T1000 (cell line): ENCODE data around the gene FYCO1.
"Not testable (repeated sequence)": the region's sequence is repeated elsewhere in the genome, so short reads cannot be mapped to it uniquely, and the experiment has no call there.

ENCODE experiments used
- DNase-seq: peaks from one replicate; lab custom pipeline; 2025; ENCODE audit warnings: mixed read lengths; lab: John Stamatoyannopoulos, UW

FYCO1 gene

DNA sequence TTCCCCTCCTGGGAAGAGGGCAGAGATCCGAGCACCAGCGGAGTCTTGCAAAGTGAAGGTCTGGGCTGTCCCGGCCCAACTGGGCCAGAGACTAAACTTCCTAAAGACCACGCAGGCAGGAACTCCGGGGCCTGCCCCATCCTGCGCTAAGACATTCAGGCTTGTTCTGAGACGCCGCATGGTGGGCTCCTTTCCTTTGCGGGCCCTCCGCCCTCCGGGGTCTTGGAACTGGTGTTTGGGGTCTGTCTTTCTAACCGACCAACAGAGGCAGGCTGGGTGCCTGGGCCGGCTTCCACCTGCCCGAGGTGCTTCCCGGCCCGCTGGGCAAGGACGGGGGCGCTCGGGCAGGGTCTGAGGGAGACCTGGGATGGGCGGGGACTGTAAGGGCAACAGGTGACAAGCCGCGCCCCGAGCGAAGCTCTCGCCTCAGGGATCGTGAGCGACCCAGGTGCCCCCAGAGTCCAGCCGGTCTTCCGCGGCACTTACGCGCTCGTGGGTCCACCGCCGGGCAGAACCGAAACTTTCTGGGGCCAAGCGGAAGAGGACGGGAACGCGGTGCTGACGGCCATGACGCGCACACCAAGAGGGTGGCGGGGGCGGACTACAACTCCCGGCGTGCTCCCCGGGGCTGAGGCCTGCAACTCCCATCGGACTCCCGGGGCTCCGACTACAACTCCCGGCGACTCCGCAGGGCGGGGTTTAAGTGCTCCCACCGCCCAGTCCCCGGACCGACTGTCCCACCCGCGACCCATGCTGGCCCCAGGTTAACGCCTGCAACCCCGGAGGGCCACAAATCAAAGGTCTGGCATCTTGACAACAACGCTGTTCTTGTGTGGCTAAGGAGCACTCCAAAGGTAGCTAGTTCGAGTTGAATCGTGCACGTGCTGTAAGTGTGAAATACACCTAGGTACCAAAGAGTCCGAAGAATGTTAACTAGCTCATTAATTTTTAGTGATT, at the start of gene FYCO1:
Gene FYCO1 (minus strand): TSS at position 589 of the 957 bp plus-strand sequence. CDS start 10,914 bp downstream, outside the sequence.
- peak; percentile 80 for DNase-seq

GRCh38 chr3:46038916-46039315, 43.3 kb upstream of the FYCO1 start:
- DNase-seq = no peak

- not testable (repeated sequence) for DNase-seq
Measured at GRCh38 chr3:46038071-46038470, 42.4 kb upstream of the FYCO1 start.

DNA sequence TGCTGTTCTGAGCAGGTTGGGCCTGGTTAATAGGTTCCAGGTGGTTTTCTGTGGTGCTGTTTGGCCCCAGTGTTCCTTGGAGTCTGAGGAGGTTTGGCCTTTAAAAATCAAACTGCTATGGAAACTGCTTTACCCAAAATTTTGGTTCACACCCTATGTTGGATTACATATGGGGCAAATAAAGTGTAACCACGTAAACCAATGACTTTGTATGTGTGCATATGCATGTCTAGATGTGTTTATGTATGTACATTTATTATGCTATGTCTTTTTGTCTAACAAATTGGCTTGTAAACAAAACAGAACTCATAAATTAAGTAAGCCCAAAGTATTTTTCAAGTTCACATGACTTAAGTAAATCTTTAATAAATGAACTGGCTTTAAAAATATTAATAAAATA, 40.6 kb upstream of the FYCO1 start:
- DNase-seq = no peak

DNA sequence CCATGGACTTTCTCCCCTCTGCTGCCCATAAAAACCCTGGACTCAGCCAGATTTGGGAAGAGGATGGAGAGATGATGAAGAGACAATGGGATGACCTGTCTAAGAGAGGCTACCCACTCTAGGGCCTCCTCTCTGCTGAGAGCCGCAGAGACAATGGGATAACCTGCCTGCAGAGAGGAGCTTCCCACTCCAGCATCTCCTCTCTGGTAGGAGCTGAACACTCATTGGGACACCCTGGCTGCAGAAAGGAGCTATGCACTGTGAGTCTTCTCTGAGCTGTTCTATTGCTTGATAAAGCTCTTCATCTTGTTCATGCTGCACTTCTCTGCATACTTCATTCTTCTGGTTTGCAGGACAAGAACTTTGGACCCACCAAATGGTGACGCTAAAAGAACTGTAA, 36.1 kb upstream of the FYCO1 start:
- no peak for DNase-seq

GRCh38 chr3:46031269-46031668, 35.6 kb upstream of the FYCO1 start:
- DNase-seq = no peak

- DNase-seq = no peak
Measured at GRCh38 chr3:46030626-46031025, 35.0 kb upstream of the FYCO1 start.

GRCh38 chr3:46029953-46030543, 34.4 kb upstream of the FYCO1 start:
- DNase-seq = no peak

- no peak for DNase-seq
Measured at GRCh38 chr3:46027736-46028397, 32.2 kb upstream of the FYCO1 start.

- no peak for DNase-seq
Measured at GRCh38 chr3:46027021-46027705, 31.5 kb upstream of the FYCO1 start, which contains the start of gene XCR1. Gene XCR1 (minus strand): TSS chr3:46027483. CDS start chr3:46021947, 5,536 bp downstream.

DNA sequence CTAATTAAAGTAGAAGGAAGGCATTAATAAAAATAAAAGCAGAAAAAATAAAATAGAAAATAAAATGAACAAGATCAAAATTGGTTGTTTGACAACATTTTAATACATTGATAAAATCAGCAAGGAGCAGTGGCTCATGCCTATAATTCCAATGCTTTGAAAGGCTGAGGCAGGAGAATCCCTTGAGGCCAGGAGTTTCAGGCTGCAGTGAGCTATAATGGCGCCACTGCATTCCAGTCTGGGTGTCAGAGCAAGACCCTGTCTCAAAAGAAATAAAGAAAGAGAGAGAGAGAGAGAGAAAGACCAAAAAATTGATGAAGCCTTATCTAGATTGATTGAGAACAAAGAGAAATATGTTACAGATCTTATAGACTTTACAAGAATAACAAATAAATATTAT, 29.5 kb upstream of the FYCO1 start:
- no peak for DNase-seq

DNA sequence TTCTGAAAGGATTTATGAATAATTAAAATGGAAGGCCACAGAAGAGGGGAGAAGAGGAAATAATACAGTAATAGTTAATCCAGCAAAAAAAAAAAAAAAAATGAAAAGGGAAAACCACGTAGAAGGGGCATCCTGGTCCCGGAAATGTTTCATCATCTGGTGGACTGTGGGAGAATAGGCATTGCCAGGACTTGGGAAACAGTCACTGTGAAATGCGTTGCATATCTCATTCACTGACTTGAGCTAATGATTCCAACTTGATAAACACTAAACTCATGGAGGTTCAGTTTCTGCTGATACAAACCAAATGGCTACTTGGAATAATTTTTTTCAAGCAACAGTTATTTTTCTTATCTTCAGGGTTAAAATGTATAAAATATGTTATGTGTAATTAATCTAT, 28.5 kb upstream of the FYCO1 start:
- no peak for DNase-seq

DNA sequence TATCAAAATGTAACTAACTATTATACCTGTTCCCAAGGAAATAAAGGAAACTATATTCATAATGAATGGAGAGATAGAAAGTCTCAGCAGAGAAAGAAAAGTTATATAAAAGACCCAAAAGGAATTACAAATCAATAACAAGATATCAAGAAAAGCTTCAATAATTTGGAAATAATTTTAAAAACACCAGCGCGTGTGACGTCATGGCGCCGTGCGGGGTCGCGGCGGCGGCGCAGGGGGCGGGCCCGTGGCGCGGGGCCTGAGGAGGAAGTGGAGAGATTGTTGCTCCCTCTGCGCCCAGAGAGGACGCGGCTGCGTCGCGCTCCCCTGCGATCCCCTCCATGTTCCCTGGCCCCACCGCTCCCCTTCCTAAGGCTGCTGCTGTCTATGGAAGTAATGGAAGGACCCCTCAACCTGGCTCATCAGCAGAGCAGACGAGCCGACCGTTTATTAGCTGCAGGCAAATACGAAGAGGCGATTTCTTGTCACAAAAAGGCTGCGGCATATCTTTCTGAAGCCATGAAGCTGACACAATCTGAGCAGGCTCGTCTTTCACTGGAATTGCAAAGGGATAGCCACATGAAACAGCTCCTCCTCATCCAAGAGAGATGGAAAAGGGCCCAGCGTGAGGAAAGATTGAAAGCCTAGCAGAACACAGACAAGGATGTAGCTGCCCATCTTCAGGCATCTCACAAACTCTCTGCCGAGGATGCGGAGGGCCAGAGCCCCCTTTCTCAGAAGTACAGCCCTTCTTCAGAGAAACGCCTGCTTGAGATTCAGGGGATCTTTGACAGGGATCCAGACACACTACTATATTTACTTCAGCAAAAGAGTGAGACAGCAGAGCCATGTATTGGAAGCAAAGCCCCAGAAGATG, 27.5 kb upstream of the FYCO1 start:
- DNase-seq = no peak

- no peak for DNase-seq
Measured at GRCh38 chr3:46021516-46021915, 25.9 kb upstream of the FYCO1 start.

- DNase-seq = no peak
Measured at GRCh38 chr3:46020766-46021510, 25.3 kb upstream of the FYCO1 start.

DNA sequence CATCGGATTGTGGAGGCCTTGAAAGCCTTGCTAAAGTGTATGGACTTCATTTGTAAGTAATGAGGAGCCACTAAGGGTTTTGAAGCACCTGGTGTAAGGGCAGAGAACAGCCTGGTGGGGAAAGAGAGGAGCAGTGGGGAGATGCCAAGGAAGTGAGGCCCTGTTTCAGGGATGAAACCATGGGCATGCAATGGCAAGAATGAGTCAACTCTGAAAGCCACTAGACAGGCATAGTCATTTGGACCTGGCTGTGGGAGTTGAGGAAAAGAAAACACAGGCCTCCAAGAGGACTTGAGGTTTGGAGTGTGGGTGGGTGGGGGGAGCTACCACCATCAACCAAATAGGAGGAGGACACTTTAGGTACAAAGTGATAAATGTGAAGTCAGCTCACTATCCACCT, 24.1 kb upstream of the FYCO1 start:
- DNase-seq = no peak

DNA sequence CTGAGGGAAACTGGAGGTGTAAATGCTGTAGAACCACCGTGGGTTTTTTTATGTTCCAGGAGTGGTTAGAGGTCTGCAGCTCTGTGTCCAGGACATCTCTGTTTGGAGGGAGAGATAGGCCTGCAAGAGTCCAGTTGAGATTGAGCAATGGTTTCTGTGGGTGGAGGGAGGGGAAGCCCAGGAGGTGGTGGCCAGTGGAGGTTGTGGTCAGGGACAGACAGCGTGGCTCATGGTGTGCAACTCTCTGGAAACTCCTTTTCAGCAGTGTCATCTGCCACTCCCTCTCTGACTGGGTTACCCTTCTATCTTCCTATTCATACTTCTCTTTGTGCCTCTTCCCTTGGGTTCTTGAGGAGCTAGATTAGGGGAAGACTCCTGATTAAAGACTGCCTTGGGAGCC, 22.1 kb upstream of the FYCO1 start:
- DNase-seq = no peak

DNA sequence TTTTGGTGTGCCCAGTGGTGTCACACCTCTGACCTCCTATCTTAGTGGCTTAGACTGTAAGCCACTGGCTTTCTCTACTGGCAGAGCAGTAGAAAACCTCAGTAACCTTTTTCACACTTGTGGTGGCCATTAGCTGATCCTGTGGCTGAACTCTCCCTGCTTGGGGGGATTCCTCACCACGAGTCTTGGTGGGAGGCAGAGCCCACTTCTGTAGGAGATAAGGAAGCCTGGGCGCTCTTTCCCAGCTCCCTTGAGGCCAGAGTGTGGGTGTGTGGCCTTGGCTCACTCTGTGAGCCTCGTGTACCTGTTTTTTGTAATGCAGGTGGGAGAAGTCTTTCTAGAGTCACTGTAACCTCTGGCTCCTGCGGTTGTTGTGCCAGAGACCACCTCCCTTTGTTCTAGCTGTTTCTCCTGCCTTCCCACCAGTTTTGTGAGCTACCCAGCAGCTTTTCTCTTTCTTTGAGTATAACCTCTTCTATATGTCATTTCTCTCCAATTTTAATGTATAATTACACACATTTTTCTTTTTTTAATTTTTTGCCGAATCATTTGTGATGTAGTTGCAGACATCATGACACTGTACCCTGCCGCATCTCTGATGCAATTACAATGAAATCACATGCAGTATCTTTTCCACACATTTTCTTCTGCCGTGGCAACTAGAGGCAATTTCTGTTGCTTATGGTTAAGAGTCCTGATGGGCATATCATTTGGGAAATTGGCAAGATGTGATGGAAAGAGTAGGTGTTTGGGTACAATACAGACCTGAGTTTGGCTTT, 17.9 kb upstream of the FYCO1 start:
- DNase-seq = no peak

DNA sequence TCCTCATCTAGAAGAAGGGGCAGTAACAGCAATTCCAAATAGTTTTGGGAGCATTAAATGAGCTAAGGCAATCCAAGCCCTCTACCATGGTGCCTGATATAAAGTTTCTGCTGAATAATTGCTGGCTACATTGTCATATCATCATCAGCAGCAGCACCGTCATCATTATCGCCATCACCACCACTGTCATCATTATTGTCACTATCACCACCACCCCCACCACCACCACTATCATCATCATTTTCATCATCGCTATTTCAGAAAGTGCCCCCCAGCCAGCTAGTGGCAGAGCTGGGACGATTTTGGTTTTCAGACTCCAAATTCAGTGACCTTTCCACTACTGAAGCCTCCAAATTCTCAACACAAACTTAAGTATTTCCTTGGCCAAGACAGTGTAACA, 16.6 kb upstream of the FYCO1 start:
- DNase-seq = no peak
